H1 (cell line): ENCODE results near the gene VPS26A.

Experiments used
- ATF2 ChIP-seq: IDR thresholded peaks from 2 replicates; pipeline ENCODE4 v1.6.1; 2012; ENCODE audit warnings: low read length, inconsistent platforms
- CTCF ChIP-seq, 3 experiments: IDR thresholded peaks; 1 replicate in 2 of 3; 2 replicates in 1 of 3; pipeline versions ENCODE4 v1.5.1 to v1.6.1; 2011; ENCODE audit warnings: low read length in 3 of 3, mild to moderate bottlenecking in 3 of 3, inconsistent platforms in 2 of 3, low read depth in 1 of 3, moderate library complexity in 1 of 3; ENCODE audit not compliant: insufficient read depth in 1 of 3; ENCODE audit errors: control extremely low read depth in 1 of 3
- FOSL1 ChIP-seq: IDR thresholded peaks from 2 replicates; pipeline ENCODE4 v1.6.1; 2011; ENCODE audit warnings: mild to moderate bottlenecking, low read depth, low read length, moderate library complexity; ENCODE audit not compliant: insufficient read depth

GRCh38 chr10:69100136-69100872, 23.7 kb upstream of the VPS26A start:
- no peak for TF ChIP-seq CTCF (IDR thresholded peaks at IDR 0.05; ENCODE audit: control extremely low read depth in 1 of 3, insufficient read depth in 1 of 3, low read depth in 1 of 3, low read length in 3 of 3)
- TF ChIP-seq ATF2: no peak
- no peak for TF ChIP-seq FOSL1
